Adrenal gland (tissue), 5 donors: ENCODE results near the gene SHISAL1.

Experiments
- CTCF ChIP-seq, 6 experiments: fragments of 450-650 bp in 4 of 6; fragments of 200-600 bp in 2 of 6; sonication (generic) in 1 of 6; IDR thresholded peaks; 1 replicate in 5 of 6; 2 replicates in 1 of 6; pipeline versions ENCODE4 v1.5.1 to v1.8.0; 2016 to 2021; ENCODE audit warnings: antibody characterized with exemption in 6 of 6, mild to moderate bottlenecking in 2 of 6, moderate library complexity in 1 of 6
- POLR2A ChIP-seq, 2 donors: fragments of 450-650 bp; IDR thresholded peaks; one replicate each; pipeline ENCODE4 v1.6.1; 2017; ENCODE audit warnings: antibody characterized with exemption in 2 of 2, mild to moderate bottlenecking in 2 of 2, moderate library complexity in 1 of 2
- donor health status: DM: no; HTN: no; CAD: no.

- TF ChIP-seq CTCF (IDR thresholded peaks at IDR 0.05) = no peak
- TF ChIP-seq POLR2A (IDR thresholded peaks at IDR 0.05) = no peak
These were observed 116.0 kb downstream of the SHISAL1 start for GRCh38 chr22:44196731-44197131.
